ENCODE measurements around the gene ZNF581. TPM values are rescaled to one million over a fixed set of nuclear protein-coding genes. Genes with fewer than 3 reads are reported as not detected.

The ZNF581 gene
- total RNA-seq, 4 donors from 2014 or later, result 11.8 to 20.2 (median 14.0) TPM

DNA sequence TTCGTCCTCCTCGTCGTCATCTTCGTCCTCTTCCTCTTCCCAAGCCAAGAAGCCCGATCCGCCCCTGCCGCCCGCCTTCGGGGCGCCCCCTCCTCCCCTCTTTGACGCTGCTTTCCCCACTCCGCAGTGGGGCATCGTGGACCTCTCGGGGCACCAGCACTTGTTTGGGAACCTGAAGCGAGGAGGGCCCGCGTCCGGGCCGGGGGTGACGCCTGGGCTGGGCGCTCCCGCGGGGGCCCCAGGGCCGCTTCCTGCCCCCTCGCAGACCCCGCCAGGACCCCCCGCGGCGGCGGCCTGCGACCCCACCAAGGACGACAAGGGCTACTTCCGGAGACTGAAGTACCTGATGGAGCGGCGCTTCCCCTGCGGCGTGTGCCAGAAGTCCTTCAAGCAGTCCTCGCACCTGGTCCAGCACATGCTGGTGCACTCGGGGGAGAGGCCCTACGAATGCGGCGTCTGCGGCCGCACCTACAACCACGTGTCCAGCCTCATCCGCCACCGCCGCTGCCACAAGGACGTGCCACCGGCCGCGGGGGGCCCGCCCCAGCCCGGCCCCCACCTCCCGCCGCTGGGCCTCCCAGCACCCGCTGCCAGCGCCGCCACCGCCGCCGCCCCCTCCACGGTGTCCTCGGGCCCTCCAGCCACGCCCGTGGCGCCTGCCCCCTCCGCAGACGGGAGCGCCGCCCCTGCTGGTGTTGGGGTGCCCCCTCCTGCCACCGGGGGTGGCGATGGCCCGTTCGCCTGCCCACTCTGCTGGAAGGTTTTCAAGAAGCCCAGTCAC is 29.3 kb upstream of the ZNF581 start:
- TF ChIP-seq, protein P1, sequence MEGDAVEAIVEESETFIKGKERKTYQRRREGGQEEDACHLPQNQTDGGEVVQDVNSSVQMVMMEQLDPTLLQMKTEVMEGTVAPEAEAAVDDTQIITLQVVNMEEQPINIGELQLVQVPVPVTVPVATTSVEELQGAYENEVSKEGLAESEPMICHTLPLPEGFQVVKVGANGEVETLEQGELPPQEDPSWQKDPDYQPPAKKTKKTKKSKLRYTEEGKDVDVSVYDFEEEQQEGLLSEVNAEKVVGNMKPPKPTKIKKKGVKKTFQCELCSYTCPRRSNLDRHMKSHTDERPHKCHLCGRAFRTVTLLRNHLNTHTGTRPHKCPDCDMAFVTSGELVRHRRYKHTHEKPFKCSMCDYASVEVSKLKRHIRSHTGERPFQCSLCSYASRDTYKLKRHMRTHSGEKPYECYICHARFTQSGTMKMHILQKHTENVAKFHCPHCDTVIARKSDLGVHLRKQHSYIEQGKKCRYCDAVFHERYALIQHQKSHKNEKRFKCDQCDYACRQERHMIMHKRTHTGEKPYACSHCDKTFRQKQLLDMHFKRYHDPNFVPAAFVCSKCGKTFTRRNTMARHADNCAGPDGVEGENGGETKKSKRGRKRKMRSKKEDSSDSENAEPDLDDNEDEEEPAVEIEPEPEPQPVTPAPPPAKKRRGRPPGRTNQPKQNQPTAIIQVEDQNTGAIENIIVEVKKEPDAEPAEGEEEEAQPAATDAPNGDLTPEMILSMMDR (IDR thresholded peaks at IDR 0.05), result no peak
- no peak for TF ChIP-seq POLR2A (IDR thresholded peaks at IDR 0.05)
- intact Hi-C loops (cut with DNase I), result loop anchor here (5.0 kb wide), 1 partner anchor 97 kb away; no protein-coding TSS in a partner anchor

DNA sequence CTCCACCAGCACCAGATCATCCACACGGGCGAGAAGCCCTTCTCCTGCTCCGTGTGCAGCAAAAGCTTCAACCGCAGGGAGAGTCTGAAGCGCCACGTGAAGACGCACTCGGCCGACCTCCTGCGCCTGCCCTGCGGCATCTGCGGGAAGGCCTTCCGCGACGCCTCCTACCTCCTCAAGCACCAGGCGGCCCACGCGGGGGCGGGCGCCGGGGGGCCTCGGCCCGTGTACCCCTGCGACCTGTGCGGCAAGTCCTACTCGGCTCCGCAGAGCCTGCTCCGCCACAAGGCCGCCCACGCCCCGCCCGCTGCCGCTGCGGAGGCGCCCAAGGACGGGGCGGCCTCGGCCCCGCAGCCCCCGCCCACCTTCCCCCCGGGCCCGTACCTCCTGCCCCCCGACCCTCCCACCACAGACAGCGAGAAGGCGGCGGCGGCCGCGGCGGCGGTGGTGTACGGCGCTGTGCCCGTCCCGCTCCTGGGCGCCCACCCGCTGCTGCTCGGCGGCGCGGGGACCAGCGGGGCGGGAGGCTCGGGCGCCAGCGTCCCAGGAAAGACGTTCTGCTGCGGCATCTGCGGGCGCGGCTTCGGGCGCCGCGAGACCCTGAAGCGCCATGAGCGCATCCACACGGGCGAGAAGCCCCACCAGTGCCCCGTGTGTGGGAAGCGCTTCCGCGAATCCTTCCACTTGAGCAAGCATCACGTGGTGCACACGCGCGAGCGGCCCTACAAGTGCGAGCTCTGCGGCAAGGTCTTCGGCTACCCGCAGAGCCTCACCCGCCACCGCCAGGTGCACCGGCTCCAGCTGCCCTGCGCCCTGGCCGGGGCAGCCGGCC is 28.5 kb upstream of the ZNF581 start:
- no peak for DNase-seq
- Histone ChIP-seq H3K4me3 (no peak overlapping the region), H3K36me3 (peaks cover 11 to 63% (median 26%) of the 10 kb centered on the region in 3 donors), H3K4me1 (peaks cover 2 to 34% (median 4%) of the 10 kb centered on the region in 3 donors), H3K27ac (no peak overlapping the region), H3K9me3 (no peaks in the 10 kb centered on the region), H3K27me3 (no peaks in the 10 kb centered on the region)
- 95 to 100% methylated on average over 1 to 24 of the region's 98 CpGs for WGBS, 2 donors
- intact Hi-C loops (cut with DNase I), result loop anchor here (5.0 kb wide), 1 partner anchor 98 kb away; no protein-coding TSS in a partner anchor
- no peak for TF ChIP-seq POLR2A (IDR thresholded peaks at IDR 0.05)
- TF ChIP-seq, protein P1 (IDR thresholded peaks at IDR 0.05), result no peak

More for the DNA sequence above, 29.3 kb upstream of the ZNF581 start:
- no peak overlapping the region for H3K27ac ChIP-seq
- peaks cover 0 to 30% (median 4%) of the 10 kb centered on the region in 3 donors for H3K4me1 ChIP-seq
- H3K27me3 ChIP-seq, result no peaks in the 10 kb centered on the region
- no peak overlapping the region for H3K4me3 ChIP-seq
- no peak for DNase-seq
- peaks cover 11 to 71% (median 26%) of the 10 kb centered on the region in 3 donors for H3K36me3 ChIP-seq
- WGBS, 2 donors, result 96 to 97% methylated on average over 13 to 28 of the region's 75 CpGs
- no peaks in the 10 kb centered on the region for H3K9me3 ChIP-seq

DNA sequence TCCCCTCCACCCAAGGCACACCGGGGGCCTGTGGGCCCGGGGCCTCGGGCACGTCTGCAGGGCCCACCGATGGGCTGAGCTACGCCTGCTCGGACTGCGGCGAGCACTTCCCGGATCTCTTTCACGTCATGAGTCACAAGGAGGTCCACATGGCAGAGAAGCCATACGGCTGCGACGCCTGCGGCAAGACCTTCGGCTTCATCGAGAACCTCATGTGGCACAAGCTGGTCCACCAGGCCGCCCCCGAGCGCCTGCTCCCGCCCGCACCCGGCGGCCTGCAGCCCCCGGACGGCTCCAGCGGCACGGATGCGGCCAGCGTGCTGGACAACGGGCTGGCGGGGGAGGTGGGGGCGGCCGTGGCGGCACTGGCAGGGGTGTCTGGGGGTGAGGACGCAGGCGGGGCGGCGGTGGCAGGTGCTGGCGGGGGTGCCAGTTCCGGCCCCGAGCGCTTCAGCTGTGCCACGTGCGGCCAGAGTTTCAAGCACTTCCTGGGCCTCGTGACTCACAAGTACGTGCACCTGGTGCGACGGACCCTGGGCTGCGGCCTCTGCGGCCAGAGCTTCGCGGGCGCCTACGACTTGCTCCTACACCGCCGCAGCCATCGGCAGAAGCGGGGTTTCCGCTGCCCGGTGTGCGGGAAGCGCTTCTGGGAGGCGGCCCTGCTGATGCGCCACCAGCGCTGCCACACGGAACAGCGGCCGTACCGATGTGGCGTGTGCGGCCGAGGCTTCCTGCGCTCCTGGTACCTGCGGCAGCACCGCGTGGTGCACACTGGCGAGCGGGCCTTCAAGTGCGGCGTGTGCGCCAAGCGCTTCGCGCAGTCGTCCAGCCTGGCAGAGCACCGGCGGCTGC is 27.7 kb upstream of the ZNF581 start:
- Histone ChIP-seq H3K4me1 (peaks cover 2 to 33% (median 4%) of the 10 kb centered on the region in 3 donors), H3K9me3 (no peaks in the 10 kb centered on the region), H3K4me3 (no peak overlapping the region), H3K36me3 (peaks cover 11 to 58% (median 26%) of the 10 kb centered on the region in 3 donors), H3K27me3 (no peaks in the 10 kb centered on the region), H3K27ac (no peak overlapping the region)
- TF ChIP-seq POLR2A (IDR thresholded peaks at IDR 0.05), result no peak
- TF ChIP-seq, protein P1 (IDR thresholded peaks at IDR 0.05), result no peak
- 99% methylated on average over 12 of the region's 88 CpGs; no CpG with 5 or more reads in 1 of the 2 donors for WGBS, 2 donors
- intact Hi-C loops (cut with DNase I), result no loop called here
- DNase-seq, result no peak

DNA sequence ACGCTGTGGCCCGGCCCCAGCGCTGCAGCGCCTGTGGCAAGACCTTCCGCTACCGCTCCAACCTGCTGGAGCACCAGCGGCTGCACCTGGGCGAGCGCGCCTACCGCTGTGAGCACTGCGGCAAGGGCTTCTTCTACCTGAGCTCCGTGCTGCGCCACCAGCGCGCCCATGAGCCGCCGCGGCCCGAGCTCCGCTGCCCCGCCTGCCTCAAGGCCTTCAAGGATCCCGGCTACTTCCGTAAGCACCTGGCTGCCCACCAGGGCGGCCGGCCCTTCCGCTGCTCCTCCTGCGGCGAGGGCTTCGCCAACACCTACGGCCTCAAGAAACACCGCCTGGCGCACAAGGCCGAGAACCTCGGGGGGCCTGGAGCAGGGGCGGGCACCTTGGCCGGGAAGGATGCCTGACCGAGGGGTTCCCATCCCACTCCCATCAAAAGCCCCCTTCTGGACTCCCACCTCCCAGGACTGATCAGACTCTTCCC is 27.0 kb upstream of the ZNF581 start:
- intact Hi-C loops (cut with DNase I), result no loop called here
- Histone ChIP-seq H3K9me3 (no peaks in the 10 kb centered on the region), H3K4me1 (peaks cover 2 to 26% (median 4%) of the 10 kb centered on the region in 3 donors), H3K27me3 (no peaks in the 10 kb centered on the region), H3K27ac (no peak overlapping the region), H3K4me3 (no peak overlapping the region), H3K36me3 (peaks cover 11 to 63% (median 26%) of the 10 kb centered on the region in 3 donors)
- TF ChIP-seq POLR2A (IDR thresholded peaks at IDR 0.05), result no peak
- TF ChIP-seq, protein P1 (IDR thresholded peaks at IDR 0.05), result no peak
- 93 to 95% methylated on average over 7 to 8 of the region's 38 CpGs for WGBS, 2 donors
- no peak for DNase-seq

Measured in esophagus squamous epithelium (tissue), 5 donors.